HG02678 (cell line): ENCODE data around the gene IPO11.
"Not testable (repeated sequence)": the region's sequence is repeated elsewhere in the genome, so short reads cannot be mapped to it uniquely, and the experiment has no call there.

ENCODE experiments used
- ATAC-seq: cut with Tn5 transposase; IDR thresholded peaks from one replicate; pipeline ENCODE4 v1.9.1; 2021; ENCODE audit warnings: mild to moderate bottlenecking, moderate library complexity; ENCODE audit not compliant: unreplicated experiment

IPO11 gene

DNA sequence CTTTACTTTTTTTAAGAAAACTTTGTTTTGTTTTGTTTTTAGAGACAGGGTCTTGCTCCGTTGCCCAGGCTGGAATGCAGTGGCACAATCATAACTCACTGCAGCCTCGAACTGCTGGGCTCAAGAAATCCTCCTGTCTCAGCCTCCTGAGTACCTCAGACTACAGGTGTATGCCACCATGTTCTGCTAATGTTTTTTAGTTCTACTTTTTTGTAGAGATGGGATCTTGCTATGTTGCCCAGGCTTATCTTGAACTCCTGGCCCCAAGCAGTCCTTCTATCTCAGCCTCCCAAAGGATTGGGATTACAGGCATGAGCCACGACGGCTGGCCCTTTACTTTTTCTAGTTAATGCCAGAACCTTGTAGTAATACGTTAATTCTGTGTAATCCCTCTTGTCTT lies 36.0 kb downstream of the IPO11 start:
- ATAC-seq, result no peak

- ATAC-seq, result no peak
Observed at GRCh38 chr5:62450259-62450658, 37.7 kb downstream of the IPO11 start.

GRCh38 chr5:62457071-62457470 lies 44.5 kb downstream of the IPO11 start:
- no peak for ATAC-seq

DNA sequence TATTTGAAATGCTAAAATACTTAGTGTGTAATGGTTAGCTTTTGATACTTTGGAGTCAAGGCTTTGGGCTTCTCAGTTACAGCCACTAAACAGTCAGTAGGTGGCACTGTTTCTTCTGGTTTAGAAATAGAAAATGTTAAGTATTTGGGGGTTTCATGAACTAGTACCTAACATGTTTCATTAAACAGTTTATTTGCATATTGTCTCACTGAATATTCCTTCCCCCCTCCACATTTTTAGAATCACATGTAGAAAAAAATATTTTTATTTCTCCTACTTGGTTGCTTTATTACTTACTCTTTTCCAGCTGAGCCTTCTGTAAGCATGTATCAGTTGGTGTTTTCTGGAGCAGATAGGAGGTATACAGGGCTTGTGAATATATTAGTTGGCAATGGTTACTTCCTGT lies 48.0 kb downstream of the IPO11 start:
- ATAC-seq, result peak; percentile 86

DNA sequence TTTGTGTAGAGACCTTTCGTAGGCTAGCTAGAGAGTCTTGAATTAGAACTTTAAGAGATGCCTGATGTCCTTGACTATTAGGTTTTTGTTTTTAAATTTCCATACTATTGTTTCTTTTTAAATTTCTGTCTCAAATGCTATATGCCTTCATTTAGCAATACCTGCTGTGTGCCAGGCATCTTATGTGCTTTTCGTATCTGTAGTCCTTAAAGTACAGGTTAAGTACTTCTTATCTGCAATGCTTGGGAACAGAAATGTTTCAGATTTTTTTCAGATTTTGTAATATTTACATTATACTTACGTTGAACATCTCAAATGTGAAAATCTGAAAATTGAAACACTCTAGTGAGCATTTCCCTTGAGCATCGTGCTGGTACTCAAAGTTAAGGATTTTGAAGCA lies 49.0 kb downstream of the IPO11 start:
- no peak for ATAC-seq

DNA sequence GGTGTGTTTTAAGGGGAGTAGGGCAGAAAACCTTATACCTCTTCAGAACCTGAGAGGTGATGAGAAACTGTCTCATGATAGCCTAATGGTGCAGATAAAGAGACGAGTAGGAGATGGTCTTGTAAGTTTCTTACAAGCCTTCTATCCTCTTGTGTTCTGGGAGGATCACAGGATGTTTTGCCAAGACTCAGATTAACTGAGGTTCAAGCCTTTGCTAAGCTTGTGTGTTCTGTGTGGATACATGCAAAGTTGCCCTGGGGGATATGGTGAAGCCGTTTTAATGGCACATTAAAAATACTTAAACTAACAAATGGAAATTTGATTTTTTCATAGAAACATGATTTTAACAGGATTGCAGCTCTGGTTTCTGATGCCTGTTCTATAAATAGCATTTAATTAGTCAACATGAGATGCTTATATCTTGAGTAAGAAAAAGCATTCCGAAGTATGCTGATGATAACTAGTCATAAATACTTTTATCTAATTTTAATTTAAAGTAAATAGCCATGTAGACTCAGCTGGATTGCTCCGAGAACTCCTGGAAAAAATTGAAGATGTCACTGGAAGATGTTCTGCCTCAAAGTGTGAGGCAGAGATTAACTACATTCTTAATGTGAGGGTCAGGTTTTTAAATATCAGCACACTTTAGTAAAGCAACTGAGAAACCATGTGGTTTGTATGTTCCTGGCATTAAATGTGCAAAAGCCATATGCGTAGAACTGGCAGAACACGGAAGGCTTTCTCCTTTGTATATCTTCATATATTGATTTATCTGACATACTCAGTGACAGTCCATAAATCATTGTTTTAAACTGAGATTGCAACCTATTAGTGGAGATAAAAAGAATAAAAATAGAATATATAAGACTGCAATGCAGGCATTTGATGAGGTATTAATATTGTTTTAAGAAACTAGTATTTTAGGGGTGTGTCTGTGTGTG lies 53.7 kb downstream of the IPO11 start:
- no peak for ATAC-seq

GRCh38 chr5:62473209-62473608 lies 60.6 kb downstream of the IPO11 start:
- ATAC-seq, result no peak

DNA sequence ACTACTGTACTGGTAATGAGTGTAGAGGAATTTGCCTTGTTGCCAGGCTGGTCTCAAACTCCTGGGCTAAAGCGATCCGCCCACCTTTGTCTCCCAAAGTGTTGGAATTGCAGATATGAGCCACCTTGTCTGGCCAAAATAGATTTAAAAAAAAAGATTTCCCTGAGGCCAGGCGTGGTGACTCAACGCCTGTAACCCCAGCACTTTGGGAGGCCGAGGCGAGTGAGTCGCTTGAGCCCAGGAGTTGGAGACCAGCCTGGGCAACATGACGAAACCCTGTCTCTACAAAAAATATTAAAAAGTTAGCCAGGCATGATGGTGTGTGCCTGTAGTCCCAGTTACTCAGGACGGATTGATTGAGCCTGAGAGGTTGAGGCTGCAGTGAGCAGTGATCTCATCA lies 62.5 kb downstream of the IPO11 start:
- ATAC-seq, result no peak

GRCh38 chr5:62477801-62478200 lies 65.2 kb downstream of the IPO11 start:
- ATAC-seq, result no peak

DNA sequence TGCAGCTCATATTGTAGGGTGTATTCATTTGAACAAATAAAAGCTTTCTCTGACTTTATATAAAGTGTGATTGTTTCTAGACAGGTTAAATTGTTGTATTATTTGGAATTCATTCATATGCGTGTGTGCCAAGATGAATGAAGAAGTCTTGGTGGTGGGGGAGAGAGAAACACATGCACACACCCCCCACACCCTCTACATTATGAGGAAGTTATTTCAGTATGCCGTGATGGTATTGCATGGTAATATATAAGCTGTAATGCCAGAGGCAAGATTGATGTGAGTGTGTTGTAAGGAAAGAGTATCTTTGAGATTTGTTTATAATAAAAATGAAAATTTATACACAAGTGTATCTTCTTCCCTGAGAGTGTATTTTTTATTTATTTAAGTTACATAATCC lies 71.0 kb downstream of the IPO11 start:
- no peak for ATAC-seq

GRCh38 chr5:62486672-62487071 lies 74.1 kb downstream of the IPO11 start:
- no peak for ATAC-seq

- ATAC-seq, result no peak
Observed at GRCh38 chr5:62488531-62488930, 76.0 kb downstream of the IPO11 start.

GRCh38 chr5:62489471-62489870 lies 76.9 kb downstream of the IPO11 start:
- no peak for ATAC-seq

DNA sequence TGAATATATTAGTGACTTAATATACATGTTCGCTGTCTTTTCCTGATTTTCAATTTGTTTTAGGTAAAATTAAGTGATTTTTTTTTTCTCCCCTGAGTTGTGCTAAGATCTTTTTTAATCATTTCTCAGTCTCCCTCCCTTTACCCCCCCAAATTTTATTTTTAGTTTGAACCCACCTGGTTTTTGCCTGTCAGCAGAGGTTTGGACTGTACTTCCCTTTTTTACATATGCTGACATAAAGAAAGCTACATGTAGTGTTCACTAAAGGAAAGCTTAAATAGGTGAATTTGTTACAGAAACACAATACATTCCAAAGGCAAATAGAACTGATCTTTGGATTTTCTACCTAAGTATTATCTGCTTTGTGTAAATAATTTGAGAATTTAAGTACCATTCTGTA lies 82.2 kb downstream of the IPO11 start:
- no peak for ATAC-seq

- no peak for ATAC-seq
Observed at GRCh38 chr5:62496876-62497275, 84.3 kb downstream of the IPO11 start.

DNA sequence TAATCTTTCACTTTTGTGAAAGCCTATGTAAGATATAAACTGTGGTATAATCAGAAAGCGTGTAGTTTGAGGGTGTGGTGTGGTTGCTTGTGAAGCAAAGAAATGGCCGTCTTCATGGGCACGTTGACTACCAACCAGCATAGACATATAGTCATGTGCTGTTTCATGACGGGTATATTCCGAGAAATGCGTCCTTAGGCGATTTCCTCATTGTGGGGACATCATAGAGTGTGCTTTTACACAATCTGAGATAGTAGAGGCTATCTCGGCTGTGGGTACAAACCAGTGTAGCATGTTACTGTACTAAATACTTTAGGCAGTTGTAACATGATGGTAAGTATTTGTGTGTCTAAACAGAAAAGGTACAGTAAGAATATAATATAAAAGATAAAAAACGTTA lies 86.4 kb downstream of the IPO11 start:
- no peak for ATAC-seq

DNA sequence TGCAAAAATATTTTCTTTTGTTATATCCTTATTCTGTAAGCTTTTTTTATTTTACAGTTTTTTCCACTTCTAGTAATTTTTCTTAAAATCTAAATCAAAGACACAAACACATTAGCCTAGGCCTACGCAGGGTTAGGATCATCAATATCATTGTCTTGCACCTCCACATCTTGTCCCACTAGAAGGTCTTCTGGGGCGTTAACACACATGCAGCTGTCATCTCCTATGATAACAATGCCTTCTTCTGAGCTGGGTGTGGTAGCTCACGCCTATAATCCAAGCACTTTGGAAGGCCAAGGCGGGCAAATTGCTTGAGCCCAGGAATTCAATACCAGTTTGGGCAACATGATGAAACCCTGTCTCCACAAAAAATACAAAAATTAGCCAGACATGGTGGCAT lies 87.2 kb downstream of the IPO11 start:
- no peak for ATAC-seq

DNA sequence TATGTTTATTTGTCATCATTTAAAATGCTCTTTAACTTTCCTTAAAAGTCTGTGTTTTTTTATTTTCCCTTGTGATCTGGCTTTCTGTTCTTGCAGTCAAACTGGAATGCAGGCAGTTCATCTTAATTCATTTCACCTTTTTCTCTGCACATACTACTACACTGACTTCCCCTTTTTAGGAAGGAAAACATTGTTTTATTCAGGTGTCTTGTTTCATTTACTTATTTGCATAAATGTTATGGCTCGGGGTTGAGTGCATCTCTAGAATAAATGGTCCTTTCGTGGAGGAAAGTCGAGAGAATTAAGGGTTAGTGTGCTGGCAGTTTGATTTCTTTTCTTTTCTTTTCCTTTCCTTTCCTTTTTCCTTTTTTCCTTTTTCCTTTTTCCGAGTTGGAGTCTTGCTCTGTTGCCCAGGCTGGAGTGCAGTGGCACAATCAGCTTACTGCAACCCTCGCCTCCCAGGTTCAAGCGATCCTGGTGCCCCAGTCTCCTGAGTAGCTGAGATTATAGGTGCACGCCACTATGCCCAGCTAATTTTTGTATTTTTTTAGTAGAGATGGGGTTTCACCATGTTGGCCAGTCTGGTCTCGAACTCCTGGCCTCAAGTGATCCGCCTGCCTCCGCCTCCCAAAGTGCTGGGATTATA lies 90.0 kb downstream of the IPO11 start:
- no peak for ATAC-seq

DNA sequence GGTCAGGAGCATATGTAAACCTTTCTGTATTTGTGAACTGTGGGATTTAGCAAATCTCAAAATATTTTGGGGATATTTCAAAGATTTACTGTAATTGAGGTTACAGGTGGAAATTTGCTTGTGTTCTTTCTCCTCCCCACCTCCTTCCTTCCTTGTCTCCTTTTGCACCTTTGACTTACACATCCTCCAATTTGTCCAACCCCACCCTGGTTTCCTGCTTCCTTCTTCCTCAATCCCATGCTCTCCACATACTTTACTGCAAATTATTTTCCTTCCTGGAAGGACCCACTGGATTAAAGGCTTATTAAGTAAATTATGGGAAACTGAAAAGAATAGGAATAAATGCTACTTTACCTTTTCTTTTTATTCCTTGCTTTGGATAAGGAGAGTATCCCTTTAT lies 91.6 kb downstream of the IPO11 start:
- ATAC-seq, result no peak

DNA sequence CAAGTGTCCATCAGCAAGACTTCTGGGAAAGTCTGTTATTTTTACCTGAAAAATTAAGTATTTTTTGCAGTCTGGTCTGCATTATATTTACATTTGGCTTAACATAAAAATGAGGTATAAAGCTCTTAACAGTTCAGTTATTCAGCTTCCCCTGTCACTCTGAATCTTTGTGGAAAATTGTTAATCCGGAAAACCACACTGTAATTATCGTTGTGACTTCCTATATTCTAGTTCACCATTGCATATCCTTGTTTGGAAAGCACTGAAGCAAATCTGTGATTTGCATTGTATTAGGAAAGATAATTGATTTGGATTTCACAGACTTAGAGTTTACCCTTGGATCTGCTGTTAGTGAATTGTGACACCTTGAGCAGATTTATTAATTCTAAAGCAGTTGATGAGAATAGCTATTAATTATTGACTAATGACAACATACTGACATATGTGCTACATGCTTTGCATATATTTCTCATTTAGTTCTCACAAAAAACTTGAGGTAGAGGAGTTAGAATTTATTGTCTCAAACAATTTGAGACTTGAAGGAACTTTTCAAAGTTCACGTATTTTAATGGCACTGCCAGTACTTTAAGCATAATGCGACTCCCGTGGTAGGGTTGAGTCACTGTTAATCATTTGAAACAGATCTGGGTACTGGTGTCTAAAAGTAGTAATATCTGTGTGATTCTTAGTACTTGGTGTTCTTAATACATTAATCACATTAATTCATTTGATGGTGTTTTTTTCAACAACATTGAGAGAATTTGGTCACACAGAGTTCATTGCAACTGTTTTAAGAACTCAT lies 94.3 kb downstream of the IPO11 start:
- no peak for ATAC-seq

DNA sequence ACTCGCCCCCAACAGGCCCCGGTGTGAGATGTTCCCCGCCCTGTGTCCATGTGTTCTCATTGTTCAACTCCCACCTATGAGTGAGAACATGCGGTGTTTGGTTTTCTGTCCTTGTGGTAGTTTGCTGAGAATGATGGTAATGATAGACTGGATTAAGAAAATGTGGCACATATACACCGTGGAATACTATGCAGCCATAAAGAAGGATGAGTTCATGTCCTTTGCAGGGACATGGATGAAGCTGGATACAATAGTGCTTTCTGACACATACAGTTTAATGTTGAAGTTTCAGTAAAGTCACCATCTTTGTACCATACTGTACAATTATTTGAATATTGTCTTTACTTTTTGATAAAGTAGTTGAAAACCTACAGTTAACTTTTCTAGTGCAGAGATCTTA lies 96.2 kb downstream of the IPO11 start:
- ATAC-seq, result not testable (repeated sequence)

- ATAC-seq, result no peak
Observed at GRCh38 chr5:62509806-62510205, 97.2 kb downstream of the IPO11 start.
